Endothelial cell (in vitro differentiated cells): ENCODE data around the gene APOBEC2. TPM values are rescaled to one million over a fixed set of nuclear protein-coding genes. Genes with fewer than 3 reads are reported as not detected.

Experiments used
- DNase-seq: peaks from one replicate; pipeline ENCODE4 v3.0.0; 2021; ENCODE audit warnings: low spot score
- H3K27ac Mint-ChIP-seq: one replicate; pipeline ENCODE4 v1.8.0; 2021; ENCODE audit warnings: mixed read lengths, inconsistent platforms; ENCODE audit not compliant: unreplicated experiment
- H3K27me3 Mint-ChIP-seq: one replicate; pipeline ENCODE4 v1.8.0; 2021; ENCODE audit warnings: mild to moderate bottlenecking, moderate library complexity, mixed read lengths, inconsistent platforms; ENCODE audit not compliant: unreplicated experiment
- H3K36me3 Mint-ChIP-seq: one replicate; pipeline ENCODE4 v1.8.0; 2021; ENCODE audit warnings: mild to moderate bottlenecking, low read depth, mixed read lengths, inconsistent platforms; ENCODE audit not compliant: unreplicated experiment
- H3K4me1 Mint-ChIP-seq: one replicate; pipeline ENCODE4 v1.8.0; 2021; ENCODE audit warnings: mild to moderate bottlenecking, mixed read lengths, inconsistent platforms; ENCODE audit not compliant: unreplicated experiment
- H3K4me3 Mint-ChIP-seq: one replicate; pipeline ENCODE4 v1.8.0; 2021; ENCODE audit warnings: mild to moderate bottlenecking, mixed read lengths, inconsistent platforms; ENCODE audit not compliant: unreplicated experiment
- H3K9me3 Mint-ChIP-seq: one replicate; pipeline ENCODE4 v1.8.0; 2021; ENCODE audit warnings: mixed read lengths, inconsistent platforms; ENCODE audit not compliant: unreplicated experiment
- total RNA-seq: library from RNA; stranded (reverse); fragmentation: NEBNext Ultra II Directional; extraction: Animal tissue kit (Norgen Biotek cat#: 25700); gene quantifications from one replicate; pipeline ENCODE4 v1.2.1, GENCODE V29; 2021; ENCODE audit not compliant: unreplicated experiment
- TF ChIP-seq, protein P1 (sequence below): fragments of 200-600 bp; sonication (generic); IDR thresholded peaks from one replicate; pipeline ENCODE4 v1.5.0; 2021; ENCODE audit warnings: antibody characterized with exemption; ENCODE audit not compliant: unreplicated experiment

The APOBEC2 gene
- total RNA-seq, 1 donor from 2014 or later: not detected

DNA sequence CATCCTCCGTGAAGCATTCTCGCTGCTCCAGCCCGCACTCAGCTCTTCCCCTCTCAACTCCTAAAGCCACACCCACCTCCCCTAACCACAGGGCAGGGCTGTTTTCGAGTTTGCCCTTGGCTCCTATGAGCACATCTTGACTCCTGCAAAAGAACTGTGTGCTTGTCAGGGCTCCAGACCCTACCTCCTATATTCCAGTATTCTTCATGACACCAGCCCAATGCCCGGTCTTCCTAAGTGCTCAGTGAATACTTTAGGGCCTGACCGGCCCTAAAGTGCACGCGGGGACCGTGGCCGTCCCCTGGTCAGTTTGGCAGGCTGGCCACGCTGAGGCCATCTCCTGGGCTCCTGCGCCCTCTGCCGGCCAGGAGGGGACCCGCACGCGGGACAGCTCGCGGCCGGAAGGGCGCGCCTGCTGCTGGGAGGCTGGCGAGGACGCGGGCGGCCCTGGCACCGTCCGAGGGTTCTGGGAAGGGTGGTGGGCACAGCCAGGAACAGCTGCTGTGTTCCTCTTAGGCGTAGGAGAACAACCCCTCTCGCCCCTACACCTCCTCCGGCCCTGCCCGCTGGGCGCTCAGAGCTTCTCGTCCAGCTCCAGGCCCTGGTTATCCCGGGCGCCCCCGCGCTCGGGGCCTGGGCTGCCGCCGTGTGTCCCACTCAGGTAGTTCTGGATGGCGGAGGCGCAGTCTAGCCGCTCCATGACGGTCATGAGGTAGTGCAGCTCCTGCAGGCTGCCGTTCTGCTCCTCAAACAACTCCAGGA lies 25.0 kb upstream of the APOBEC2 start:
- TF ChIP-seq, protein P1, sequence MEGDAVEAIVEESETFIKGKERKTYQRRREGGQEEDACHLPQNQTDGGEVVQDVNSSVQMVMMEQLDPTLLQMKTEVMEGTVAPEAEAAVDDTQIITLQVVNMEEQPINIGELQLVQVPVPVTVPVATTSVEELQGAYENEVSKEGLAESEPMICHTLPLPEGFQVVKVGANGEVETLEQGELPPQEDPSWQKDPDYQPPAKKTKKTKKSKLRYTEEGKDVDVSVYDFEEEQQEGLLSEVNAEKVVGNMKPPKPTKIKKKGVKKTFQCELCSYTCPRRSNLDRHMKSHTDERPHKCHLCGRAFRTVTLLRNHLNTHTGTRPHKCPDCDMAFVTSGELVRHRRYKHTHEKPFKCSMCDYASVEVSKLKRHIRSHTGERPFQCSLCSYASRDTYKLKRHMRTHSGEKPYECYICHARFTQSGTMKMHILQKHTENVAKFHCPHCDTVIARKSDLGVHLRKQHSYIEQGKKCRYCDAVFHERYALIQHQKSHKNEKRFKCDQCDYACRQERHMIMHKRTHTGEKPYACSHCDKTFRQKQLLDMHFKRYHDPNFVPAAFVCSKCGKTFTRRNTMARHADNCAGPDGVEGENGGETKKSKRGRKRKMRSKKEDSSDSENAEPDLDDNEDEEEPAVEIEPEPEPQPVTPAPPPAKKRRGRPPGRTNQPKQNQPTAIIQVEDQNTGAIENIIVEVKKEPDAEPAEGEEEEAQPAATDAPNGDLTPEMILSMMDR: peak; percentile 99
- Mint-ChIP-seq H3K9me3 (no peaks in the 10 kb centered on the region), H3K4me3 (peak overlapping the region; percentile 85), H3K36me3 (no peaks in the 10 kb centered on the region), H3K27me3 (no peaks in the 10 kb centered on the region), H3K27ac (peak overlapping the region; percentile 9), H3K4me1 (peaks cover 21% of the 10 kb centered on the region)
- peak; percentile 93 for DNase-seq

GRCh38 chr6:41028561-41029412 lies 24.2 kb upstream of the APOBEC2 start:
- H3K36me3 Mint-ChIP-seq: peaks cover 3% of the 10 kb centered on the region
- peak overlapping the region; percentile 84 for H3K27ac Mint-ChIP-seq
- H3K4me1 Mint-ChIP-seq: peaks cover 21% of the 10 kb centered on the region
- no peaks in the 10 kb centered on the region for H3K9me3 Mint-ChIP-seq
- no peaks in the 10 kb centered on the region for H3K27me3 Mint-ChIP-seq
- peak; percentile 40 for DNase-seq
- TF ChIP-seq, protein P1: no peak
- H3K4me3 Mint-ChIP-seq: peak overlapping the region; percentile 78

DNA sequence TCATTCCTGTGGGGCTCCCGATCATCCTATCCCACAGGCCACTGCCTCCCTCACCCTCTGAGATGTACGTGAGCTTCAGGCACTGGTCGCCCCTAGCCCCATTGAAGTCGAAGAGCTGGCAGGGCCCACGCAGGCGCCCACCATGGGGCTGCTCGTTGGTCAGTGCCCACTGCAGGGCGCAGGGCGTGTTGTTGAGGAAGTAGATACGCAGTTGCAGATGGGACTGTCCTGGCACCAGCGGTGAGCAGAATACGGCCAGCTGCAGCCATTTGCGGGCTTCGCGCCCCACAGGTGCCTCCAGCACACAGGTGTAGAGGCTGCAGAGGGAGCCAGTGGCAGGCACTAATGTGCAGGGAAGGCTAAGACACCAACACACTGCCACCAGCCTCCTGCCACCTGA lies 20.2 kb upstream of the APOBEC2 start:
- peaks cover 11% of the 10 kb centered on the region for H3K4me1 Mint-ChIP-seq
- TF ChIP-seq, protein P1: no peak
- no peak for DNase-seq
- H3K27me3 Mint-ChIP-seq: no peaks in the 10 kb centered on the region
- H3K4me3 Mint-ChIP-seq: no peak overlapping the region
- H3K27ac Mint-ChIP-seq: no peak overlapping the region
- peaks cover 3% of the 10 kb centered on the region for H3K36me3 Mint-ChIP-seq
- H3K9me3 Mint-ChIP-seq: no peaks in the 10 kb centered on the region

DNA sequence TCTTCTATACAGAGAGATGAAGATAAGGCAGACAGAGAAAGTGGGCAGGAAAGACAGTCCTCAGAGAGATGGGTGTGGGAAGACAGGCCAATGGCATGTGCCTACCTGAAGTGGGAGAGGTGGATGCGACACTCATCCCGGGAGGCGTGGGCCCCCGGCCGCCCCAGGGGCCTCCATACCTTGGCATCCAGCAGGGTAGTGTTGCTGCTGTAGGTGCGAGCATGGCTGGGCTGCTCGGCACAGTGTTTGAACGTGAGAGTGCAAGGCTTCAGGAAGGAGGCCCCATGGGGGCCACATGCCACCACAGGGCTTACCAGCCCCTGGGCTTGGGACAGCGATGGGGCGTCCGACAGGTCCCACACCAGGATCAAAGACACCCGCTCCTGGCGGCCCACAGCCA lies 19.2 kb upstream of the APOBEC2 start:
- TF ChIP-seq, protein P1: no peak
- Mint-ChIP-seq H3K9me3 (no peaks in the 10 kb centered on the region), H3K27me3 (no peaks in the 10 kb centered on the region), H3K4me3 (no peak overlapping the region), H3K4me1 (peaks cover 9% of the 10 kb centered on the region), H3K27ac (no peak overlapping the region), H3K36me3 (peaks cover 3% of the 10 kb centered on the region)
- DNase-seq: no peak
